Stomach (tissue), 9 donors: ENCODE results near the gene XIRP2. TPM values are rescaled to one million over a fixed set of nuclear protein-coding genes. Genes with fewer than 3 reads are reported as not detected.

Experiments used
- DNase-seq, 2 donors: peaks; one replicate each; pipeline versions ENCODE4 v3.0.0 to v3.0.0-alpha.2; 2013 to 2019
- H3K27ac ChIP-seq, 5 donors: fragments of 200-600 bp in 4 of 5; sonication (generic) in 4 of 5; one replicate each; pipeline ENCODE4 v1.5.1; 2013 to 2019; ENCODE audit warnings: mild to moderate bottlenecking in 1 of 5, moderate library complexity in 1 of 5
- H3K27me3 ChIP-seq, 3 donors: fragments of 200-600 bp; sonication (generic); one replicate each; pipeline ENCODE4 v1.5.1; 2017 to 2019; ENCODE audit warnings: mixed run types in 1 of 3
- H3K36me3 ChIP-seq, 4 donors: fragments of 200-600 bp; sonication (generic); 1 replicate in 3 of 4; 2 replicates in 1 of 4; pipeline ENCODE4 v1.5.1; 2016 to 2019
- H3K4me1 ChIP-seq, 4 donors: fragments of 200-600 bp; sonication (generic); one replicate each; pipeline ENCODE4 v1.5.1; 2016 to 2019
- H3K4me3 ChIP-seq, 4 donors: fragments of 200-600 bp; sonication (generic) in 3 of 4; one replicate each; pipeline ENCODE4 v1.5.1; 2016 to 2019; ENCODE audit warnings: mild to moderate bottlenecking in 1 of 4
- H3K9me3 ChIP-seq, 4 donors: fragments of 200-600 bp; sonication (generic); one replicate each; pipeline ENCODE4 v1.5.1; 2016 to 2019
- CTCF ChIP-seq, 7 experiments: fragments of 450-650 bp in 4 of 7; fragments of 200-600 bp in 3 of 7; sonication (generic) in 3 of 7; IDR thresholded peaks; one replicate each; pipeline ENCODE4 v1.5.1; 2016 to 2019; ENCODE audit warnings: antibody characterized with exemption in 7 of 7, control low read depth in 2 of 7, mild to moderate bottlenecking in 1 of 7
- EP300 ChIP-seq: sonication (generic); formaldehyde crosslinking; IDR thresholded peaks from one replicate; pipeline ENCODE4 v1.6.1; 2017; ENCODE audit warnings: antibody characterized with exemption
- POLR2A ChIP-seq, 4 donors: fragments of 450-650 bp; IDR thresholded peaks; one replicate each; pipeline ENCODE4 v1.6.1; 2016; ENCODE audit warnings: antibody characterized with exemption in 4 of 4, control low read depth in 2 of 4, mild to moderate bottlenecking in 1 of 4, moderate library complexity in 1 of 4
- POLR2AphosphoS5 ChIP-seq, 3 donors: sonication (generic); formaldehyde crosslinking; IDR thresholded peaks; one replicate each; pipeline ENCODE4 v1.6.1; 2016; ENCODE audit warnings: antibody characterized with exemption in 3 of 3
- WGBS, 5 donors: extraction: QIAGEN DNeasy Blood & Tissue Kit in 3 of 5; methylation state at CpG; one replicate each; pipeline versions ENCODE4 v1.1.5 to v1.1.7; 2013 to 2018; 5-methylcytosine and 5-hydroxymethylcytosine counted together
- intact Hi-C: fragments of 100-400 bp; cut with DNase I; formaldehyde crosslinking; loops from one replicate; pipeline ENCODE4 v1.15.1; 2023; ENCODE audit warnings: low total_unique reads
- polyA plus RNA-seq, 3 donors: library from polyadenylated mRNA; stranded (reverse); fragments of 200-250 nt; gene quantifications; one replicate each; pipeline ENCODE4 v1.2.3, GENCODE V29; 2013
- total RNA-seq, 5 donors: library from RNA; depleted of rRNA; stranded (reverse); fragments of >200 nt; gene quantifications; one replicate each; pipeline versions ENCODE4 v1.1.0 to v1.2.3, GENCODE V29; 2014 to 2016
- donor health status: healthy with polysubstance abuse.
- donor health status: Bipolar disorder and iron deficiency.
- donor health status: healthy.

XIRP2 gene
- total and polyA plus RNA-seq, 8 donors: 0.10 to 3.2 (median 0.19) TPM; not detected in 4

- no peak for TF ChIP-seq POLR2AphosphoS5 (IDR thresholded peaks at IDR 0.05)
- TF ChIP-seq CTCF (IDR thresholded peaks at IDR 0.05): no peak
- no peak for TF ChIP-seq POLR2A (IDR thresholded peaks at IDR 0.05)
- no peak for TF ChIP-seq EP300
- 14 to 32% (median 18%) methylated on average over 2 of the region's 2 CpGs for WGBS, 5 donors
- no peaks in the 10 kb centered on the region for H3K9me3 ChIP-seq
- H3K4me3 ChIP-seq: no peak overlapping the region
- no peaks in the 10 kb centered on the region for H3K36me3 ChIP-seq
- DNase-seq: no peak
- intact Hi-C loops: no loop called here
- peaks cover 0 to 7% (median 0%) of the 10 kb centered on the region in 4 donors for H3K4me1 ChIP-seq
- H3K27ac ChIP-seq: no peak overlapping the region
- no peaks in the 10 kb centered on the region for H3K27me3 ChIP-seq
Measured at GRCh38 chr2:166891727-166892126, 3.4 kb downstream of the XIRP2 start.

GRCh38 chr2:166892397-166892796 is 4.1 kb downstream of the XIRP2 start:
- H3K4me3 ChIP-seq: no peak overlapping the region
- no peaks in the 10 kb centered on the region for H3K27me3 ChIP-seq
- no peak overlapping the region for H3K27ac ChIP-seq
- intact Hi-C loops: no loop called here
- H3K4me1 ChIP-seq: peaks cover 0 to 7% (median 0%) of the 10 kb centered on the region in 4 donors
- H3K36me3 ChIP-seq: no peaks in the 10 kb centered on the region
- TF ChIP-seq CTCF (IDR thresholded peaks at IDR 0.05) (no peak), POLR2A (IDR thresholded peaks at IDR 0.05) (no peak), POLR2AphosphoS5 (IDR thresholded peaks at IDR 0.05) (no peak), EP300 (no peak)
- no peak for DNase-seq
- no peaks in the 10 kb centered on the region for H3K9me3 ChIP-seq

- no peak for DNase-seq
- Histone ChIP-seq H3K4me1 (peaks cover 0 to 7% (median 0%) of the 10 kb centered on the region in 4 donors), H3K27me3 (no peaks in the 10 kb centered on the region), H3K4me3 (no peak overlapping the region), H3K36me3 (no peaks in the 10 kb centered on the region), H3K27ac (no peak overlapping the region), H3K9me3 (no peaks in the 10 kb centered on the region)
- intact Hi-C loops: no loop called here
- WGBS, 5 donors: 61 to 79% (median 66%) methylated on average over 2 of the region's 2 CpGs
- TF ChIP-seq POLR2A (IDR thresholded peaks at IDR 0.05): no peak
- TF ChIP-seq POLR2AphosphoS5 (IDR thresholded peaks at IDR 0.05): no peak
- TF ChIP-seq EP300: no peak
Measured at GRCh38 chr2:166895243-166895642, 7.0 kb downstream of the XIRP2 start.

- Histone ChIP-seq H3K9me3 (no peaks in the 10 kb centered on the region), H3K4me3 (no peak overlapping the region), H3K27ac (no peak overlapping the region), H3K27me3 (no peaks in the 10 kb centered on the region), H3K36me3 (no peaks in the 10 kb centered on the region), H3K4me1 (no peaks in the 10 kb centered on the region)
- DNase-seq: no peak
- intact Hi-C loops: no loop called here
- no peak for TF ChIP-seq POLR2AphosphoS5 (IDR thresholded peaks at IDR 0.05)
- TF ChIP-seq CTCF (IDR thresholded peaks at IDR 0.05): no peak
- TF ChIP-seq EP300: no peak
- TF ChIP-seq POLR2A (IDR thresholded peaks at IDR 0.05): no peak
Measured at GRCh38 chr2:166897666-166898065, 9.4 kb downstream of the XIRP2 start.

- no peaks in the 10 kb centered on the region for H3K9me3 ChIP-seq
- H3K4me3 ChIP-seq: no peak overlapping the region
- WGBS, 5 donors: 86 to 95% (median 90%) methylated on average over 5 of the region's 5 CpGs
- intact Hi-C loops: no loop called here
- H3K27me3 ChIP-seq: no peaks in the 10 kb centered on the region
- H3K36me3 ChIP-seq: no peaks in the 10 kb centered on the region
- no peak overlapping the region for H3K27ac ChIP-seq
- no peak for TF ChIP-seq EP300
- TF ChIP-seq POLR2AphosphoS5 (IDR thresholded peaks at IDR 0.05): no peak
- TF ChIP-seq CTCF (IDR thresholded peaks at IDR 0.05): no peak
- no peak for TF ChIP-seq POLR2A (IDR thresholded peaks at IDR 0.05)
- H3K4me1 ChIP-seq: no peaks in the 10 kb centered on the region
- no peak for DNase-seq
Measured at GRCh38 chr2:166899676-166900075, 11.4 kb downstream of the XIRP2 start.
